ENCODE results near the gene PGP.

DNA sequence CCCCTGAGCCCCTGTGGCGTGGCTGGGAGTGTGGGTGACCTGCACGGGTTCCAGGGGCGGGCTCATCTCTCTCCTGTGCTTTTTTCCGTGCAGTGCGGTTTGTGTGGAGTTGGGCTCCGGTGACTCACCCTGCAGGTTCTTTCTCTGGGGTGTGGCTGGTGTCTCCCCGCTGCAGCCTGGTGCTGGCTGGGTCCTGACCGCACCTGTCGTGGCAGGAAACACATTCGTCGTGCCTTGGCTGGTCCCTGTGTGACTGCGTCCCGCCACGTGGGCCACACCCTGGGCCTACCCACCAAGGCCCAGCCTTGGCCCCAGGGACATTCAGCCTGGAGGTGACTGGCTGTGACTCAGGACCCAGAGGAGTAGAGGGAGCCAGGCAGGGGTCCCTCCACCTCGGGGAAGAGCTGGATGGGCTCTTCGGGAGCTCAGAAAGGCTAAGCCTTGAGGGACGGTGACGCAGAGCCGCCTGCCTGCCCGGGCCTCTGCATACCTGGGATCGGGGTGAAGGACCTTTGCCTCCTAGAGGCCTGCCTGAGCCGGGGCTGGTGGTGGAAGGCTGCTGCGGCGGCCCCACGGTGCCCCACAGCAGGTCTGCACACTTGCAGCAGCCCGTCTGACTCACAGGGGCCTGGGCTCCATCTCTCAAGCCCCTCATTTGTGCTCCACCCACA, 51.3 kb downstream of the PGP start:
- TF ChIP-seq CTCF (IDR thresholded peaks at IDR 0.05 in 2 of 3, conservative IDR thresholded peaks at IDR 0.05 in 1 of 3; ENCODE audit: borderline replicate concordance in 1 of 3, insufficient read depth in 1 of 3, low read depth in 2 of 3, low read length in 2 of 3) (no peak), ATF3 (IDR thresholded peaks at IDR 0.05) (no peak), SRF (IDR thresholded peaks at IDR 0.05; ENCODE audit: low read depth) (no peak), FOSL1 (IDR thresholded peaks at IDR 0.05; ENCODE audit: low read depth) (no peak), YY1 (IDR thresholded peaks at IDR 0.05; ENCODE audit: extremely low read depth, insufficient replicate concordance, low read depth, low read length) (no peak), POLR2AphosphoS5 (IDR thresholded peaks at IDR 0.05; ENCODE audit: low read depth, low read length) (peak; percentile 32)
